ENCODE measurements around the gene OR52M1.

DNA sequence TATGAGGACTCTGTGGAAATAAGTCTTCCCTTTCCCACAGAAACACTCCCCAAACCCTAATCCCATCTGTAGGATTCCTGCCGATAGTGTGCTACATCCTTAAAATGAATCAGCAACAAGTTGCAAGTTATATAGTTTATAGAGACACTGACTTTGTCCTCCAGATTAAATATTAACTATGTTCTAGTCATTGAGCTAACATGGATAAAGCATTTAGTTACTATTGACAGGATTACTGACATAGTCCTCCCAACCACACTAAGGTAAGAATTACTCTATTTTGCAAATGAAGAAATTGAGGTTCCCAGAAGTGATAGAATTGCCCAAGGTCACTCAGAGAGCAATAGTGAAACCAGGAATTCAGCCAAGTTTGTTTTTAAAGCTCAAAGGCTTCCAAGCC is 1.9 kb downstream of the OR52M1 start:
- TF ChIP-seq, protein P1, sequence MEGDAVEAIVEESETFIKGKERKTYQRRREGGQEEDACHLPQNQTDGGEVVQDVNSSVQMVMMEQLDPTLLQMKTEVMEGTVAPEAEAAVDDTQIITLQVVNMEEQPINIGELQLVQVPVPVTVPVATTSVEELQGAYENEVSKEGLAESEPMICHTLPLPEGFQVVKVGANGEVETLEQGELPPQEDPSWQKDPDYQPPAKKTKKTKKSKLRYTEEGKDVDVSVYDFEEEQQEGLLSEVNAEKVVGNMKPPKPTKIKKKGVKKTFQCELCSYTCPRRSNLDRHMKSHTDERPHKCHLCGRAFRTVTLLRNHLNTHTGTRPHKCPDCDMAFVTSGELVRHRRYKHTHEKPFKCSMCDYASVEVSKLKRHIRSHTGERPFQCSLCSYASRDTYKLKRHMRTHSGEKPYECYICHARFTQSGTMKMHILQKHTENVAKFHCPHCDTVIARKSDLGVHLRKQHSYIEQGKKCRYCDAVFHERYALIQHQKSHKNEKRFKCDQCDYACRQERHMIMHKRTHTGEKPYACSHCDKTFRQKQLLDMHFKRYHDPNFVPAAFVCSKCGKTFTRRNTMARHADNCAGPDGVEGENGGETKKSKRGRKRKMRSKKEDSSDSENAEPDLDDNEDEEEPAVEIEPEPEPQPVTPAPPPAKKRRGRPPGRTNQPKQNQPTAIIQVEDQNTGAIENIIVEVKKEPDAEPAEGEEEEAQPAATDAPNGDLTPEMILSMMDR (IDR thresholded peaks at IDR 0.05), result no peak
- no peak for TF ChIP-seq POLR2A (IDR thresholded peaks at IDR 0.05)

All from adrenal gland (tissue), 5 donors.